HepG2 (cell line): ENCODE measurements around the gene MTF2. TPM values are rescaled to one million over a fixed set of nuclear protein-coding genes. Genes with fewer than 3 reads are reported as not detected.
A peak's percentile ranks its signal among the peaks of the same experiment; 100 is the strongest.

Experiments used
- FLYWCH1 ChIP-seq: sonication (generic); formaldehyde crosslinking; IDR thresholded peaks from 2 replicates; pipeline ENCODE4 v1.8.1; 2023; ENCODE audit warnings: mild to moderate bottlenecking, missing genetic modification reagents
- GMEB1 ChIP-seq: sonication (generic); formaldehyde crosslinking; IDR thresholded peaks from 2 replicates; pipeline ENCODE4 v1.5.1; 2020; ENCODE audit warnings: missing genetic modification reagents, mild to moderate bottlenecking, borderline replicate concordance
- HDAC2 ChIP-seq: sonication (generic); formaldehyde crosslinking; IDR thresholded peaks from 2 replicates; pipeline ENCODE4 v1.4.0; 2020; ENCODE audit warnings: missing genetic modification reagents
- KMT2B ChIP-seq: IDR thresholded peaks from 2 replicates; pipeline ENCODE4 v1.6.1; 2016; ENCODE audit warnings: missing genetic modification reagents, missing compliant biosample characterization
- MNT ChIP-seq: fragments of 450-650 bp; IDR thresholded peaks from 2 replicates; pipeline ENCODE4 v1.6.1; 2016
- RBM39 ChIP-seq: fragments of 200-400 bp; formaldehyde crosslinking; IDR thresholded peaks from one replicate; pipeline ENCODE4 v1.6.1; 2018; ENCODE audit warnings: antibody characterized with exemption, mild to moderate bottlenecking, low read depth, low read length; ENCODE audit not compliant: poor library complexity, severe bottlenecking
- RXRB ChIP-seq: IDR thresholded peaks from 2 replicates; pipeline ENCODE4 v1.6.1; 2016; ENCODE audit warnings: borderline replicate concordance, missing genetic modification reagents, missing compliant biosample characterization
- SALL1 ChIP-seq: sonication (generic); formaldehyde crosslinking; IDR thresholded peaks from 2 replicates; pipeline ENCODE4 v1.8.0; 2022; ENCODE audit warnings: mild to moderate bottlenecking, missing genetic modification reagents
- TAF1 ChIP-seq: sonication (generic); formaldehyde crosslinking; IDR thresholded peaks from 2 replicates; pipeline ENCODE4 v1.4.0; 2020; ENCODE audit warnings: missing genetic modification reagents
- YEATS4 ChIP-seq: sonication (generic); formaldehyde crosslinking; IDR thresholded peaks from 2 replicates; pipeline ENCODE4 v1.4.0; 2020; ENCODE audit warnings: missing genetic modification reagents, borderline replicate concordance
- ZNF24 ChIP-seq: fragments of 450-650 bp; IDR thresholded peaks from 2 replicates; pipeline ENCODE4 v1.6.1; 2017; ENCODE audit warnings: antibody characterized with exemption, mild to moderate bottlenecking
- polyA plus RNA-seq, 8 experiments: library from polyadenylated mRNA; depleted of rRNA in 3 of 8; stranded (reverse) in 7 of 8; unstranded in 1 of 8; fragments of >200 nt; fragmentation: Illumina TruSeq in 4 of 8; extraction: Trizol in 4 of 8; gene quantifications; 2 replicates each; pipeline versions ENCODE4 v1.2.1 to v1.2.3, GENCODE V29; 2011 to 2016; ENCODE audit warnings: low read depth in 4 of 8, missing spikeins in 1 of 8, mixed read lengths in 1 of 8; ENCODE audit not compliant: insufficient read depth in 1 of 8
- total RNA-seq, 5 experiments: library from RNA; depleted of rRNA; stranded (reverse); fragments of >200 nt; fragmentation: Illumina TruSeq; extraction: Trizol; gene quantifications; 2 replicates each; pipeline ENCODE4 v1.2.3, GENCODE V29; 2016; ENCODE audit warnings: low read depth in 1 of 5
- TF ChIP-seq, protein P1 (sequence below): IDR thresholded peaks from 2 replicates; pipeline ENCODE4 v1.6.1; 2016; ENCODE audit warnings: missing compliant biosample characterization, missing genetic modification reagents, borderline replicate concordance
- TF ChIP-seq, protein P2 (sequence below): sonication (generic); formaldehyde crosslinking; IDR thresholded peaks from 2 replicates; pipeline ENCODE4 v1.8.0; 2022; ENCODE audit warnings: mild to moderate bottlenecking, missing genetic modification reagents, moderate library complexity

Gene MTF2
- total and polyA plus RNA-seq, 2 of the 13 experiments (the other 11 are each of a cell fraction or from before 2014, with no cell fraction given): 48.7 to 53.9 TPM

- peak; percentile 7; the same call in 1 of the 2 replicates for TF ChIP-seq SALL1 (CRISPR knock-in tag)
- peak; percentile 65 for TF ChIP-seq RBM39
- TF ChIP-seq HDAC2 (CRISPR knock-in tag): peak; percentile 28; the same call in 1 of the 2 replicates
- TF ChIP-seq, protein P1, sequence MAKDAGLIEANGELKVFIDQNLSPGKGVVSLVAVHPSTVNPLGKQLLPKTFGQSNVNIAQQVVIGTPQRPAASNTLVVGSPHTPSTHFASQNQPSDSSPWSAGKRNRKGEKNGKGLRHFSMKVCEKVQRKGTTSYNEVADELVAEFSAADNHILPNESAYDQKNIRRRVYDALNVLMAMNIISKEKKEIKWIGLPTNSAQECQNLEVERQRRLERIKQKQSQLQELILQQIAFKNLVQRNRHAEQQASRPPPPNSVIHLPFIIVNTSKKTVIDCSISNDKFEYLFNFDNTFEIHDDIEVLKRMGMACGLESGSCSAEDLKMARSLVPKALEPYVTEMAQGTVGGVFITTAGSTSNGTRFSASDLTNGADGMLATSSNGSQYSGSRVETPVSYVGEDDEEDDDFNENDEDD (CRISPR knock-in tag): no peak
- 0 out of 2 replicates have a peak, but pooled peaks have one; percentile 0 for TF ChIP-seq MNT
- TF ChIP-seq GMEB1: peak; percentile 80; the same call in 1 of the 2 replicates
- TF ChIP-seq KMT2B: peak; percentile 8; the same call in 1 of the 2 replicates
- peak; percentile 0; the same call in 1 of the 2 replicates for TF ChIP-seq RXRB
- TF ChIP-seq FLYWCH1 (CRISPR knock-in tag): 0 out of 2 replicates have a peak, but pooled peaks have one; percentile 36
- TF ChIP-seq YEATS4 (CRISPR knock-in tag): peak; percentile 70; the same call in 1 of the 2 replicates
- no peak for TF ChIP-seq TAF1 (CRISPR knock-in tag)
- no peak for TF ChIP-seq ZNF24
- TF ChIP-seq, protein P2, sequence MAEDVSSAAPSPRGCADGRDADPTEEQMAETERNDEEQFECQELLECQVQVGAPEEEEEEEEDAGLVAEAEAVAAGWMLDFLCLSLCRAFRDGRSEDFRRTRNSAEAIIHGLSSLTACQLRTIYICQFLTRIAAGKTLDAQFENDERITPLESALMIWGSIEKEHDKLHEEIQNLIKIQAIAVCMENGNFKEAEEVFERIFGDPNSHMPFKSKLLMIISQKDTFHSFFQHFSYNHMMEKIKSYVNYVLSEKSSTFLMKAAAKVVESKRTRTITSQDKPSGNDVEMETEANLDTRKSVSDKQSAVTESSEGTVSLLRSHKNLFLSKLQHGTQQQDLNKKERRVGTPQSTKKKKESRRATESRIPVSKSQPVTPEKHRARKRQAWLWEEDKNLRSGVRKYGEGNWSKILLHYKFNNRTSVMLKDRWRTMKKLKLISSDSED: 0 out of 2 replicates have a peak, but pooled peaks have one; percentile 21
These were observed 101.9 kb downstream of the MTF2 start, which contains the start of gene CCDC18 (continued) for GRCh38 chr1:93180723-93181613.
